MCF 10A (cell line): ENCODE data around the gene SPRR2B. TPM values are rescaled to one million over a fixed set of nuclear protein-coding genes. Genes with fewer than 3 reads are reported as not detected.

Experiments
- BruUV-seq: library from RNA; stranded (reverse); fragments of 400-500 nt; replicated peaks from 2 replicates; lab custom pipeline; 2021; lab: Mats Ljungman, UMichigan
- CTCF ChIA-PET: fragments of 300-600 bp; sonication (Branson Sonifier 250); formaldehyde crosslinking; extraction: SDS; loops from one replicate; lab custom pipeline; 2021; ENCODE audit warnings: antibody characterized with exemption, inconsistent platforms; lab: Yijun Ruan, JAX
- POLR2A ChIA-PET: fragments of 300-600, 350-650 bp; sonication (Branson Sonifier 250); formaldehyde crosslinking; extraction: SDS; loops from one replicate; lab custom pipeline; 2020; ENCODE audit warnings: antibody characterized with exemption, inconsistent platforms; lab: Yijun Ruan, JAX
- DNase-seq: peaks from one replicate; pipeline ENCODE4 v3.0.0-alpha.2; 2018; ENCODE audit not compliant: unreplicated experiment
- H3K27ac Mint-ChIP-seq: one replicate; pipeline ENCODE4 v1.8.0; 2022; ENCODE audit warnings: mild to moderate bottlenecking, low read depth, mixed read lengths; ENCODE audit not compliant: unreplicated experiment
- H3K27me3 Mint-ChIP-seq: one replicate; pipeline ENCODE4 v1.8.0; 2022; ENCODE audit warnings: mixed read lengths; ENCODE audit not compliant: insufficient read depth, unreplicated experiment
- H3K36me3 Mint-ChIP-seq: one replicate; pipeline ENCODE4 v1.8.0; 2022; ENCODE audit warnings: mild to moderate bottlenecking, moderate library complexity, mixed read lengths; ENCODE audit not compliant: insufficient read depth, unreplicated experiment
- H3K4me1 Mint-ChIP-seq: one replicate; pipeline ENCODE4 v1.8.0; 2022; ENCODE audit warnings: mixed read lengths; ENCODE audit not compliant: insufficient read depth, unreplicated experiment
- H3K4me3 Mint-ChIP-seq: one replicate; pipeline ENCODE4 v1.8.0; 2022; ENCODE audit warnings: mild to moderate bottlenecking, moderate library complexity, mixed read lengths; ENCODE audit not compliant: unreplicated experiment
- H3K9me3 Mint-ChIP-seq: one replicate; pipeline ENCODE4 v1.8.0; 2022; ENCODE audit warnings: mixed read lengths; ENCODE audit not compliant: unreplicated experiment
- CTCF ChIP-seq: fragments of 200-600 bp; IDR thresholded peaks from one replicate; pipeline ENCODE4 v1.8.0; 2022; ENCODE audit warnings: antibody characterized with exemption, mild to moderate bottlenecking; ENCODE audit not compliant: unreplicated experiment
- intact Hi-C: fragments of 100-400 bp; cut with micrococcal nuclease; formaldehyde crosslinking; loops from 2 replicates; pipeline ENCODE4 v1.14.1; 2022
- total RNA-seq: library from RNA; stranded (reverse); gene quantifications from 2 replicates; pipeline ENCODE4 v1.2.3, GENCODE V29; 2022

Gene SPRR2B
- total RNA-seq, 1 experiment from 2014 or later: not detected

GRCh38 chr1:153072806-153073726 lies 1.7 kb upstream of the SPRR2B start:
- Mint-ChIP-seq H3K9me3 (peaks cover 6% of the 10 kb centered on the region), H3K27ac (no peak overlapping the region), H3K4me3 (no peak overlapping the region), H3K27me3 (no peaks in the 10 kb centered on the region), H3K36me3 (no peaks in the 10 kb centered on the region), H3K4me1 (no peaks in the 10 kb centered on the region)
- intact Hi-C loops: no loop called here
- no TSS peak for BruUV-seq
- ChIA-PET CTCF (interaction anchor here (0.6 to 0.7 kb wide), 3 partner anchors 11 to 119 kb away, joined by 3 read pairs; no protein-coding TSS in a partner anchor), POLR2A (interaction anchor here (0.6 kb wide), 1 partner anchor 114 kb away, joined by 3 read pairs; no protein-coding TSS in a partner anchor)
- DNase-seq: no peak
- no peak for TF ChIP-seq CTCF

GRCh38 chr1:153070243-153070642 lies 1.2 kb downstream of the SPRR2B start:
- Mint-ChIP-seq H3K9me3 (no peaks in the 10 kb centered on the region), H3K27me3 (no peaks in the 10 kb centered on the region), H3K4me1 (no peaks in the 10 kb centered on the region), H3K36me3 (no peaks in the 10 kb centered on the region), H3K4me3 (no peak overlapping the region), H3K27ac (no peak overlapping the region)
- CTCF ChIA-PET: interaction anchor here (0.6 to 1.1 kb wide), 3 partner anchors 254 to 416 kb away, joined by 3 to 4 read pairs (median 3); no protein-coding TSS in a partner anchor
- intact Hi-C loops: no loop called here
- POLR2A ChIA-PET: interaction anchor here (1.5 kb wide), 1 partner anchor 23 kb away, joined by 9 read pairs; the partner anchor contains the start of gene SPRR2E
- DNase-seq: no peak
- no TSS peak for BruUV-seq
- no peak for TF ChIP-seq CTCF

- intact Hi-C loops: no loop called here
- no peak for DNase-seq
- ChIA-PET CTCF (interaction anchor here (0.5 to 1.4 kb wide), 12 partner anchors 8 to 241 kb away, joined by 3 to 6 read pairs (median 4); partner anchors contain the start of gene LCE6A), POLR2A (interaction anchor here (0.9 to 1.0 kb wide), 4 partner anchors 39 to 134 kb away, joined by 3 read pairs; no protein-coding TSS in a partner anchor)
- Mint-ChIP-seq H3K27ac (no peak overlapping the region), H3K27me3 (no peaks in the 10 kb centered on the region), H3K4me1 (peaks cover 16% of the 10 kb centered on the region), H3K9me3 (no peaks in the 10 kb centered on the region), H3K4me3 (no peak overlapping the region), H3K36me3 (peaks cover 7% of the 10 kb centered on the region)
- BruUV-seq: no TSS peak
- TF ChIP-seq CTCF: no peak
These were observed 12.3 kb downstream of the SPRR2B start for GRCh38 chr1:153058826-153059784.
